ENCODE measurements around the gene PIAS4. TPM values are rescaled to one million over a fixed set of nuclear protein-coding genes. Genes with fewer than 3 reads are reported as not detected.

The PIAS4 gene
- total and polyA plus RNA-seq, 2 of the 13 experiments (the other 11 are each of a cell fraction or from before 2014, with no cell fraction given) = 9.0 to 20.1 TPM

DNA sequence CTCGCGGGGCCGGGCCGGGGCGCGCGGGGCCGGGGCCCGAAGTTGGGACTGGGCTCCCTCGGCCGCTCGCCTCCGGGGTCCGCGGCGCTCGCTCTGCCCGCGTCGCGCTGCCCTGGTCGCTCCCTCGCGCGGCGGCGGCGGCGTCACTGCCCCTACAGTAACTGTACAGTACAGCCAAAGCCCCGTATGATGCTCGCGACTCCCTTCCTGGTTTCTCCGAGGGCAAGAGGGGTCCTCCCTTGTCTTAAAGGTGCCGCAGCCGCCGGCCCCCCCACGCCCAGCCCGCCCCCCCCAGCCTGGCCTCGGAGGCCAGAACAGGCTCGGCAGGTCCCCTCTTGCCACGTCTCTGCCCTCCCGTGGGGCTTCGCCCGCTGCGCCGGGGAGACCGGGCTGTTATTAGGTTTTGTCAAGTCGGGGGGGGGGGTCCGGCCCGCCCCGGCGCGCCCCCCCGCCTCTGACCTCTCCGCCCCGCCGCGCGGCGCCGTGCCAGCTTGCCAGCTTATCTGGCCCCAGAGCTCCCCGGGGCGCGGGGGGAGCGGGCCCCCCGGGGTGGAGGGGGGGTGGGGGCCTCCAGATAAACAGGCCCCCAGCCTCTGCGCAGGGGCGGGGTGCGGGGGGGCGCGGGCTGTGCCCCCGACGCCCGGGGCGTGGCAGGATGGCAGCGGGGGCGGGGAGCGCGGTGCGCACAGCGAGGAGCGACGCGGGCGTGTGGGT is 59.3 kb downstream of the PIAS4 start, which contains the start of gene ZBTB7A:
ZBTB7A (minus strand) TSS at position 218 of the 714 bp plus-strand sequence. CDS start 11,667 bp downstream, outside the sequence.
- ChIA-PET POLR2A (interaction anchor here (1.0 to 2.1 kb wide), 7 partner anchors 9 to 87 kb away, joined by 3 to 19 read pairs (median 7); partner anchors contain the start of genes CREB3L3 and EEF2), CTCF (ENCODE audit: low intra/inter-chr PET ratio, low total read pairs) (no interaction called here)
- peak within 1 kb of the TSS; percentile 81 to 94 (median 89) for H3K4me3 ChIP-seq (replicated peaks in 1 of 3; ENCODE audit: insufficient read depth in 1 of 3, low read depth in 2 of 3, low read length in 3 of 3)
- intact Hi-C loops (cut with micrococcal nuclease; ENCODE audit: unreplicated experiment) (loop anchor here (5.0 kb wide), 1 partner anchor 585 kb away; no protein-coding TSS in a partner anchor), in situ Hi-C loops (cut with HindIII; ENCODE audit: extremely low pct_ligation_motif_present, low pct_unique_long_range_greater_than_20kb) (no loop called here)
- BruUV-seq (replicated peaks) = no TSS peak
- H3K36me3 ChIP-seq (replicated peaks in 1 of 2; ENCODE audit: control insufficient read depth in 1 of 2, insufficient read depth in 2 of 2, low read length in 2 of 2) = peaks cover 4 to 15% of the 10 kb centered on the region in 2 experiments
- H4K20me1 ChIP-seq (ENCODE audit: insufficient read depth, low read length) = peaks cover 25% of the 10 kb centered on the region
- H3K27ac ChIP-seq (ENCODE audit: extremely low read length, insufficient read depth, low read length) = peak within 1 kb of the TSS; percentile 85
- no CpG with 5 or more reads among the region's 85 CpGs for WGBS (ENCODE audit: low lambda C conversion rate)
- DNase-seq (ENCODE audit: low spot score) = peak; percentile 60
- peaks cover 37% of the 10 kb centered on the region for H3K4me1 ChIP-seq (ENCODE audit: insufficient read depth, low read length)
- H3K27me3 ChIP-seq (ENCODE audit: control insufficient read depth in 1 of 2, insufficient read depth in 2 of 2, low read length in 2 of 2) = no peaks in the 10 kb centered on the region
- no peaks in the 10 kb centered on the region for H3K9me3 ChIP-seq (ENCODE audit: low read length)
- H3K4me2 ChIP-seq (ENCODE audit: low read depth, low read length) = peak within 1 kb of the TSS; percentile 97
- FAIRE-seq = no peak
- peak within 1 kb of the TSS; percentile 85 for H3K9ac ChIP-seq (ENCODE audit: insufficient read depth, low read depth, low read length)
- ATAC-seq = peak; percentile 42
- H2AFZ ChIP-seq (ENCODE audit: low read length) = no peak within 1 kb of the TSS
- peaks cover 29% of the 10 kb centered on the region for H3K79me2 ChIP-seq (ENCODE audit: insufficient read depth, low read length)
- TF ChIP-seq ZNF138 (CRISPR knock-in tag; IDR thresholded peaks at IDR 0.05; ENCODE audit: low read depth) (no peak), HDAC6 (IDR thresholded peaks at IDR 0.05; ENCODE audit: low read depth, low read length) (no peak), SNAPC2 (CRISPR knock-in tag; IDR thresholded peaks at IDR 0.05) (0 out of 2 replicates have a peak, but pooled peaks have one; percentile 32), POLR2AphosphoS5 (IDR thresholded peaks at IDR 0.05; ENCODE audit: low read depth, low read length) (peak; percentile 36; the same call in 1 of the 2 replicates), SRSF1 (optimal IDR thresholded peaks at IDR 0.05; ENCODE audit: low read depth, low read length) (peak; percentile 90), RBFOX2 (IDR thresholded peaks at IDR 0.05; ENCODE audit: low read depth, low read length) (peak; percentile 50; the same call in 1 of the 2 replicates), SALL1 (CRISPR knock-in tag; IDR thresholded peaks at IDR 0.05) (peak; percentile 19; the same call in 1 of the 2 replicates), THAP11 (CRISPR knock-in tag; IDR thresholded peaks at IDR 0.05) (peak; percentile 24; the same call in 1 of the 2 replicates), KDM5A (IDR thresholded peaks at IDR 0.05; ENCODE audit: borderline replicate concordance, low read length) (no peak; the same call in 1 of the 2 replicates)
- TF ChIP-seq, protein P1, sequence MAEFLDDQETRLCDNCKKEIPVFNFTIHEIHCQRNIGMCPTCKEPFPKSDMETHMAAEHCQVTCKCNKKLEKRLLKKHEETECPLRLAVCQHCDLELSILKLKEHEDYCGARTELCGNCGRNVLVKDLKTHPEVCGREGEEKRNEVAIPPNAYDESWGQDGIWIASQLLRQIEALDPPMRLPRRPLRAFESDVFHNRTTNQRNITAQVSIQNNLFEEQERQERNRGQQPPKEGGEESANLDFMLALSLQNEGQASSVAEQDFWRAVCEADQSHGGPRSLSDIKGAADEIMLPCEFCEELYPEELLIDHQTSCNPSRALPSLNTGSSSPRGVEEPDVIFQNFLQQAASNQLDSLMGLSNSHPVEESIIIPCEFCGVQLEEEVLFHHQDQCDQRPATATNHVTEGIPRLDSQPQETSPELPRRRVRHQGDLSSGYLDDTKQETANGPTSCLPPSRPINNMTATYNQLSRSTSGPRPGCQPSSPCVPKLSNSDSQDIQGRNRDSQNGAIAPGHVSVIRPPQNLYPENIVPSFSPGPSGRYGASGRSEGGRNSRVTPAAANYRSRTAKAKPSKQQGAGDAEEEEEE (CRISPR knock-in tag; IDR thresholded peaks at IDR 0.05; ENCODE audit: borderline replicate concordance) = no peak
- TF ChIP-seq, protein P2, sequence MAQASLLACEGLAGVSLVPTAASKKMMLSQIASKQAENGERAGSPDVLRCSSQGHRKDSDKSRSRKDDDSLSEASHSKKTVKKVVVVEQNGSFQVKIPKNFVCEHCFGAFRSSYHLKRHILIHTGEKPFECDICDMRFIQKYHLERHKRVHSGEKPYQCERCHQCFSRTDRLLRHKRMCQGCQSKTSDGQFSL (CRISPR knock-in tag; IDR thresholded peaks at IDR 0.05) = peak; percentile 93
- TF ChIP-seq, protein P3, sequence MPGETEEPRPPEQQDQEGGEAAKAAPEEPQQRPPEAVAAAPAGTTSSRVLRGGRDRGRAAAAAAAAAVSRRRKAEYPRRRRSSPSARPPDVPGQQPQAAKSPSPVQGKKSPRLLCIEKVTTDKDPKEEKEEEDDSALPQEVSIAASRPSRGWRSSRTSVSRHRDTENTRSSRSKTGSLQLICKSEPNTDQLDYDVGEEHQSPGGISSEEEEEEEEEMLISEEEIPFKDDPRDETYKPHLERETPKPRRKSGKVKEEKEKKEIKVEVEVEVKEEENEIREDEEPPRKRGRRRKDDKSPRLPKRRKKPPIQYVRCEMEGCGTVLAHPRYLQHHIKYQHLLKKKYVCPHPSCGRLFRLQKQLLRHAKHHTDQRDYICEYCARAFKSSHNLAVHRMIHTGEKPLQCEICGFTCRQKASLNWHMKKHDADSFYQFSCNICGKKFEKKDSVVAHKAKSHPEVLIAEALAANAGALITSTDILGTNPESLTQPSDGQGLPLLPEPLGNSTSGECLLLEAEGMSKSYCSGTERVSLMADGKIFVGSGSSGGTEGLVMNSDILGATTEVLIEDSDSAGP (CRISPR knock-in tag; IDR thresholded peaks at IDR 0.05; ENCODE audit: borderline replicate concordance) = peak; percentile 90
- TF ChIP-seq, protein P4, sequence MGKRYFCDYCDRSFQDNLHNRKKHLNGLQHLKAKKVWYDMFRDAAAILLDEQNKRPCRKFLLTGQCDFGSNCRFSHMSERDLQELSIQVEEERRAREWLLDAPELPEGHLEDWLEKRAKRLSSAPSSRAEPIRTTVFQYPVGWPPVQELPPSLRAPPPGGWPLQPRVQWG (CRISPR knock-in tag; IDR thresholded peaks at IDR 0.05; ENCODE audit: borderline replicate concordance, low read depth) = no peak
- TF ChIP-seq, protein P5, sequence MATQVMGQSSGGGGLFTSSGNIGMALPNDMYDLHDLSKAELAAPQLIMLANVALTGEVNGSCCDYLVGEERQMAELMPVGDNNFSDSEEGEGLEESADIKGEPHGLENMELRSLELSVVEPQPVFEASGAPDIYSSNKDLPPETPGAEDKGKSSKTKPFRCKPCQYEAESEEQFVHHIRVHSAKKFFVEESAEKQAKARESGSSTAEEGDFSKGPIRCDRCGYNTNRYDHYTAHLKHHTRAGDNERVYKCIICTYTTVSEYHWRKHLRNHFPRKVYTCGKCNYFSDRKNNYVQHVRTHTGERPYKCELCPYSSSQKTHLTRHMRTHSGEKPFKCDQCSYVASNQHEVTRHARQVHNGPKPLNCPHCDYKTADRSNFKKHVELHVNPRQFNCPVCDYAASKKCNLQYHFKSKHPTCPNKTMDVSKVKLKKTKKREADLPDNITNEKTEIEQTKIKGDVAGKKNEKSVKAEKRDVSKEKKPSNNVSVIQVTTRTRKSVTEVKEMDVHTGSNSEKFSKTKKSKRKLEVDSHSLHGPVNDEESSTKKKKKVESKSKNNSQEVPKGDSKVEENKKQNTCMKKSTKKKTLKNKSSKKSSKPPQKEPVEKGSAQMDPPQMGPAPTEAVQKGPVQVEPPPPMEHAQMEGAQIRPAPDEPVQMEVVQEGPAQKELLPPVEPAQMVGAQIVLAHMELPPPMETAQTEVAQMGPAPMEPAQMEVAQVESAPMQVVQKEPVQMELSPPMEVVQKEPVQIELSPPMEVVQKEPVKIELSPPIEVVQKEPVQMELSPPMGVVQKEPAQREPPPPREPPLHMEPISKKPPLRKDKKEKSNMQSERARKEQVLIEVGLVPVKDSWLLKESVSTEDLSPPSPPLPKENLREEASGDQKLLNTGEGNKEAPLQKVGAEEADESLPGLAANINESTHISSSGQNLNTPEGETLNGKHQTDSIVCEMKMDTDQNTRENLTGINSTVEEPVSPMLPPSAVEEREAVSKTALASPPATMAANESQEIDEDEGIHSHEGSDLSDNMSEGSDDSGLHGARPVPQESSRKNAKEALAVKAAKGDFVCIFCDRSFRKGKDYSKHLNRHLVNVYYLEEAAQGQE (IDR thresholded peaks at IDR 0.05; ENCODE audit: borderline replicate concordance in 1 of 2, low read depth in 1 of 2, low read length in 2 of 2) = peak in 1 of 2 experiments; percentile 6; a peak in 1 of 4 replicates

Data from HepG2 (cell line).